HG03342 (cell line): ENCODE data around the gene PAPOLG.
"Not testable (repeated sequence)": the region's sequence is repeated elsewhere in the genome, so short reads cannot be mapped to it uniquely, and the experiment has no call there.

Experiments
- ATAC-seq: cut with Tn5 transposase; IDR thresholded peaks from one replicate; pipeline ENCODE4 v1.9.1; 2021; ENCODE audit warnings: mild to moderate bottlenecking, moderate library complexity; ENCODE audit not compliant: unreplicated experiment

Gene PAPOLG

GRCh38 chr2:60771508-60771907, 15.4 kb downstream of the PAPOLG start:
- no peak for ATAC-seq

GRCh38 chr2:60775048-60775639, 19.1 kb downstream of the PAPOLG start:
- ATAC-seq = no peak

- no peak for ATAC-seq
These were observed 22.3 kb downstream of the PAPOLG start for GRCh38 chr2:60778352-60778751.

GRCh38 chr2:60779426-60779825, 23.4 kb downstream of the PAPOLG start:
- no peak for ATAC-seq

- no peak for ATAC-seq
These were observed 24.7 kb downstream of the PAPOLG start for GRCh38 chr2:60780721-60781120.

GRCh38 chr2:60793169-60793568, 37.1 kb downstream of the PAPOLG start:
- no peak for ATAC-seq

GRCh38 chr2:60794271-60794863, 38.3 kb downstream of the PAPOLG start:
- ATAC-seq = no peak

GRCh38 chr2:60796573-60797509, 40.8 kb downstream of the PAPOLG start:
- no peak for ATAC-seq

GRCh38 chr2:60804473-60804872, 48.4 kb downstream of the PAPOLG start:
- no peak for ATAC-seq

GRCh38 chr2:60806595-60806987, 50.5 kb downstream of the PAPOLG start:
- ATAC-seq = no peak

- peak; percentile 76 for ATAC-seq
These were observed 51.1 kb downstream of the PAPOLG start for GRCh38 chr2:60806988-60807681.

GRCh38 chr2:60808330-60808801, 52.3 kb downstream of the PAPOLG start:
- ATAC-seq = no peak

- ATAC-seq = no peak
These were observed 55.7 kb downstream of the PAPOLG start for GRCh38 chr2:60811491-60812375.

- not testable (repeated sequence) for ATAC-seq
These were observed 61.1 kb downstream of the PAPOLG start for GRCh38 chr2:60817191-60817590.

- no peak for ATAC-seq
These were observed 62.2 kb downstream of the PAPOLG start for GRCh38 chr2:60818272-60818671.

- no peak for ATAC-seq
These were observed 63.2 kb downstream of the PAPOLG start for GRCh38 chr2:60819155-60819862.

GRCh38 chr2:60819936-60820335, 63.9 kb downstream of the PAPOLG start:
- no peak for ATAC-seq

- ATAC-seq = no peak
These were observed 64.5 kb downstream of the PAPOLG start for GRCh38 chr2:60820416-60821132.

GRCh38 chr2:60821133-60821469, 65.0 kb downstream of the PAPOLG start:
- no peak for ATAC-seq
